Stimulated activated CD4-positive, alpha-beta T cell treated with anti-CD3 and anti-CD28 coated beads, Interleukin-1b, Interleukin-23, amount 100 ng/mL, for 1 hour (primary cell): ENCODE results near the gene CHIT1.

Experiments used
- DNase-seq, 2 donors: peaks; one replicate each; pipeline ENCODE4 v3.0.0-alpha.2; 2020; ENCODE audit warnings: low read depth in 2 of 2

The CHIT1 gene

DNA sequence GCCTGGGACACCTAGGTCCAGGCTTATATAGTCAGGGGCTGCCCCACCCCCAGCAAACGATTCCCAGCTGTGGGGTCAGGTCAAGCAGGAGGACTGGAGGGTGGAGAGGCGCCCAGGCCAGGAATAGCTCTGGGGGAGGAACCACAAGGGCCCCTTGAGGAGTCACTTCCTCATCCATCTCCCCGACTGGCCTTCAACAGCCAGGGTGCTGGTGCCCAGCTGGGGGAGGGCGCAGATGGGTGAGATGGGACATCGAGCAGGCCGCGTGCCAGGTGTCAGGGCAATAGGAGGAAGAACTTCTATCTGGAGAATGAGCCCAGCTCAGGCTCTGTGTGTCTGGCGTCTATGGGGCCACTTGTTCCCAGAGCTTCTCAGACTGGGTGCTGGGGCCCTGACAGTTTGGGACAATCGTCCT, 53.6 kb downstream of the CHIT1 start:
- no peak for DNase-seq

- DNase-seq = no peak
These were observed 54.1 kb downstream of the CHIT1 start, which contains the start of gene MYBPH for GRCh38 chr1:203175237-203175826. Gene MYBPH (minus strand): TSS chr1:203175826. CDS start chr1:203175755, 71 bp downstream.

- DNase-seq = no peak
These were observed 55.0 kb downstream of the CHIT1 start for GRCh38 chr1:203174324-203174985.

DNA sequence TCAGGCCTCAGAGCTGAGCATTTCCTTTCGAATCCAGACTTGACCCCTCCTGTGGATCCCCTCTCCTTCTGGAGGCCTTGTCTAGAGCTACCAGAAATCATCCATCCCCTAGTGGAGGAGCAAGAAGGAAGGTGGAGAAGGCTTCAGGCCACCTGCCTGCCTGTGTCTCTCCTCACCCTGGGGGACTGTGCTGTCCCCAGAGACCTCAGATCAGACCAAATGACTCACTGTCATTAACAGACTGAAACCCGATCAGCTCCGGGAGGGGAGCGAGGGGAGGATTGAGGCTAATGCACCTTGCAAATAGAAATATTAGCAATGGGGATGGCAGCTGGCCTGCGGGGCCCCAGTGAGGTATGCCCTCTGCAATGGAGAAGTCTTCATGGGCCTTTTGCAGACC, 55.9 kb downstream of the CHIT1 start:
- DNase-seq = no peak

- DNase-seq = no peak
These were observed 56.4 kb downstream of the CHIT1 start for GRCh38 chr1:203173011-203173555.

GRCh38 chr1:203172184-203173010, 57.1 kb downstream of the CHIT1 start:
- no peak for DNase-seq

GRCh38 chr1:203171341-203172183, 57.9 kb downstream of the CHIT1 start:
- DNase-seq = no peak

- DNase-seq = no peak
These were observed 58.7 kb downstream of the CHIT1 start for GRCh38 chr1:203170625-203171330.

DNA sequence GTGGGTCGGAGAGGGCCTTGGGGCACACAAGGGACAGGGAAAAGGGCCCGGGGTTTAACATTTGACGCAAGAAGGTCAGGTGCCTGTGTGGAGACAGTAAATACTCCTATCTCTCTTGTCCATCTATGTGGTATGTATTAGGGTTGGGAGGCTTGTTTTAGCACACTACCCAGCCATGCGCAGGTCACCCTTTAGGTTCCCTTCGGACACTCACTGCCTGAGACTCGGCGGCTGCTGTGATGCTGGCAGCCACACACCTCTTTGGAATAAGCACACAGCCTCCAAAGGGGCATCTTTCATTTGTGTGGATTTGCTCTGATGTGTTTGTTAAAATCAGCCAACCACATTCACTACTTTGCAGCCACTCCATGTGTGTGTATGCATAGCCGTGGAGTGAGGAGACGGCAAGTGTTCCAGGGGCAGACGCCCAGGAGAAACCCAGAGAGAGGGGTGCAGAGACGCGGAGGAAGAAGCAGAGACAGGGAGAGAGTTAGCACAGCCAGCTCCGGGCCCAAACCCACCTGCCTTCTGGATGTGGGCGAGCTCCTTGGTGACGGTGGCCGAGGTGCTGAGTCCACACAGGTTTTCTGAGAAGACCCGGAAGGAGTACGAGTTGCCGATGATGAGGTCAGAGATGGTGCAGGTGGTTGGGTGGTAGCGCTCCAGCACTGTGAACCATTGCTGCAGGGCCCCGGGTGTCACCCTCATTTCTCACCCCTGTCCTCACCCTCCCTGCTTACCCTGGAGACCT, 59.5 kb downstream of the CHIT1 start:
- DNase-seq = no peak

DNA sequence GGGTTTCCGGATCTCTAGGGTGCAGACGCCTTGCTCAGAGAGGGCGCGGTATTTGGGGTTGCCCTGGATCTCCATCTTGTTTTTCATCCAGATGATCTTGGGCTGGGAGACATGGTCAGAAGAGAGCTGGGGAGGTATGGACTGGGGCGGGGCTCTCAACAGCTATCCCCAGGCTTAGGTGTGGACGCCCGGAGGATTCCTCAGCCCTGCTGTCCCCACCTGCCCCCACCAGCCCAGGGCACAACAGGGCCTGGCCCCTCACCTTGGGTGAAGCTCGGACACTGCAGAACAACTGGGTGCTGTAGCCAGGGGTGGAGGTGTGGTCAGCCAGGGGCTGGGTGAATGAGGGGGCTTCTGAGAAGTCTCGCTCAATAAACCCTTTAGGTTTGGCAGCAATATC, 60.5 kb downstream of the CHIT1 start:
- DNase-seq = no peak

- DNase-seq = no peak
These were observed 61.2 kb downstream of the CHIT1 start for GRCh38 chr1:203168256-203168786.

GRCh38 chr1:203167913-203168200, 61.6 kb downstream of the CHIT1 start:
- DNase-seq = no peak

DNA sequence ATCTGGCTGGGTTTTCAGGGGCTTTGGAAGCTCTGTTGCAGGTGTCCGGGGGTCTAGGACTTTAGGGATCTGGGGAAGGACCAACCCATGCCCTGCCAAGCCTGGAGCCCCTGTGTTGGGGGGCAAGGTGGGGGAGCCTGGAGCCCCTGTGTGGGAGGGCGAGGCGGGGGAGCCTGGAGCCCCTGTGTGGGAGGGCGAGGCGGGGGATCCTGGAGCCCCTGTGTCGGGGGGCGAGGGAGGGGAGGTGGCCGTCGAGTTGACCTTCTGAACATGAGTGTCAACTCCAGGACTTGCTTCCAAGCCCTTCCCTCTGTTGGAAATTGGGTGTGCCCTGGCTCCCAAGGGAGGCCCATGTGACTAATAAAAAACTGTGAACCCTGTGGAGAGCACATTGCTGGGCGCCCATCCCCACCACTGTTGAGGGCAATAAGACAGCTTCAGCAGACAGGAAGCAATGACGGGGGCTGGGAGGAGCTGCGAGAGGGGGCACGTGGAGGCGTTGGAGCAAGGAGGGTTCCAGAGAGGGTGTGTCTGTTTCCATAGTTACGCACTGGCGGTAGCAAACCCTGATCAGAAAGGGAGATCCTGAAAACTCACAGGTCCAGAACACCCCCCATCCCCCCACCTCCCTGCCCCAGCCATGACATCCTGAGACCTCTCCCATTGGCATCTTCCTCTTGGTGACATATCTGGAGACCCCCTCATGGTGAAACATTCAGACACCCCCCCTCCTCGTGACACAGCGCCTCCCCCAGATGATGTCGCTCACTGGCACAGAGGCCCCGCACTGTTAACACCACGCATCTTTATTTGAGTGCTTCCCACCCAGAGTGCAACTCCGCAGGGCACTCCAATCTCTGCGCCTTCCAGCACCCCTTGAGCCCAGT, 62.2 kb downstream of the CHIT1 start:
- DNase-seq = no peak

GRCh38 chr1:203166192-203166940, 63.1 kb downstream of the CHIT1 start:
- DNase-seq = no peak
